Measurements from ENCODE around the gene TRAM2. TPM values are rescaled to one million over a fixed set of nuclear protein-coding genes. Genes with fewer than 3 reads are reported as not detected.

TRAM2 gene
- total and polyA plus RNA-seq, 2 of the 8 experiments (the other 6 are each of a cell fraction or from before 2014, with no cell fraction given) = 9.0 to 21.4 TPM

GRCh38 chr6:52596371-52597028, 19.6 kb upstream of the TRAM2 start:
- Histone ChIP-seq H2BK5ac (ENCODE audit: low read depth, low read length) (no peak overlapping the region), H3K27me3 (replicated peaks in 1 of 4; ENCODE audit: control insufficient read depth in 3 of 4, extremely low read depth in 1 of 4, insufficient read depth in 3 of 4, low read length in 3 of 4) (no peaks in the 10 kb centered on the region; a peak in 1 of 7 replicates), H3K18ac (ENCODE audit: extremely low read depth, low read length) (no peak overlapping the region), H3K4me1 (replicated peaks in 1 of 4; ENCODE audit: control insufficient read depth in 3 of 4, insufficient read depth in 4 of 4, low read length in 3 of 4) (peaks cover 0 to 6% (median 3%) of the 10 kb centered on the region in 4 experiments; a peak in 6 of 7 replicates), H3K79me1 (ENCODE audit: low read depth, low read length) (no peaks in the 10 kb centered on the region), H3K9ac (replicated peaks in 1 of 4; ENCODE audit: extremely low read depth in 1 of 4, low read depth in 3 of 4, low read length in 3 of 4) (no peak overlapping the region), H4K20me1 (replicated peaks in 1 of 2; ENCODE audit: control insufficient read depth in 1 of 2, insufficient read depth in 2 of 2, low read length in 2 of 2) (no peaks in the 10 kb centered on the region), H3K36me3 (ENCODE audit: control insufficient read depth in 2 of 4, insufficient read depth in 4 of 4, low read length in 3 of 4) (no peaks in the 10 kb centered on the region), H2AFZ (ENCODE audit: low read length) (no peak overlapping the region), H3K56ac (replicated peaks; ENCODE audit: insufficient read length, low read depth, low read length) (no peak overlapping the region), H4K8ac (ENCODE audit: extremely low read depth, insufficient read depth, low read length) (no peak overlapping the region), H3K23me2 (ENCODE audit: low read depth, low read length) (no peaks in the 10 kb centered on the region), H2BK120ac (replicated peaks; ENCODE audit: low read depth, low read length) (no peak overlapping the region), H3K23ac (ENCODE audit: insufficient read length) (no peak overlapping the region), H3K79me2 (ENCODE audit: control insufficient read depth in 1 of 2, insufficient read depth in 2 of 2, low read length in 2 of 2) (no peaks in the 10 kb centered on the region), H2BK20ac (ENCODE audit: low read length) (no peak overlapping the region), H3K14ac (ENCODE audit: insufficient read length) (no peak overlapping the region), H3K4me2 (ENCODE audit: insufficient read depth in 1 of 2, low read depth in 2 of 2, low read length in 2 of 2) (no peak overlapping the region), H3K4me3 (ENCODE audit: extremely low read depth in 1 of 4, insufficient read depth in 2 of 4, low read depth in 3 of 4, low read length in 4 of 4) (no peak overlapping the region), H2BK15ac (ENCODE audit: low read length) (no peak overlapping the region), H2BK12ac (ENCODE audit: low read depth, low read length) (no peak overlapping the region), H2AK5ac (ENCODE audit: low read depth, low read length) (no peak overlapping the region), H3K27ac (ENCODE audit: low read depth, low read length) (no peak overlapping the region), H3K4ac (replicated peaks; ENCODE audit: insufficient read length, low read depth, low read length) (no peak overlapping the region), H3K9me3 (ENCODE audit: insufficient read depth in 2 of 2, low read depth in 1 of 2, low read length in 1 of 2) (no peaks in the 10 kb centered on the region), H4K5ac (ENCODE audit: insufficient read length, low read depth, low read length) (no peak overlapping the region), H4K91ac (replicated peaks; ENCODE audit: insufficient read length, low read length) (no peak overlapping the region)
- FAIRE-seq (no peak), DNase-seq (ENCODE audit: low read depth in 1 of 2, low spot score in 2 of 2) (no peak)
- WGBS, 2 experiments (ENCODE audit: extremely low coverage in 1 of 2, insufficient coverage in 1 of 2, insufficient read length in 1 of 2, insufficient replicate concordance in 2 of 2, low coverage in 1 of 2, low lambda C conversion rate in 2 of 2, missing lambda C conversion rate in 1 of 2) = 76% methylated on average over 2 of the region's 2 CpGs; no CpG with 5 or more reads in 1 of the 2 experiments
- no peak for TF ChIP-seq NRF1 (IDR thresholded peaks at IDR 0.05; ENCODE audit: low read depth, low read length)
- POLR2A ChIA-PET (ENCODE audit: partially characterized antibody) = interaction anchor here (2.4 to 2.7 kb wide), 2 partner anchors 20 to 22 kb away, joined by 13 to 17 read pairs; partner anchors contain the start of gene TRAM2
- CTCF ChIA-PET (ENCODE audit: partially characterized antibody) = interaction anchor here (0.7 to 6.8 kb wide), 21 partner anchors 9 to 191 kb away, joined by 3 to 85 read pairs (median 5); partner anchors contain the start of genes EFHC1 and TRAM2
